Neutrophil (primary cell): ENCODE results near the gene RETSAT.
A peak's percentile ranks its signal among the peaks of the same experiment; 100 is the strongest.
"Not testable (repeated sequence)": the region's sequence is repeated elsewhere in the genome, so short reads cannot be mapped to it uniquely, and the experiment has no call there.

Experiments used
- H3K27ac ChIP-seq: fragments of 200-600 bp; sonication (generic); 2 replicates; pipeline ENCODE4 v1.5.1; 2016; ENCODE audit warnings: mild to moderate bottlenecking, moderate library complexity
- H3K27me3 ChIP-seq: fragments of 200-600 bp; sonication (generic); 2 replicates; pipeline ENCODE4 v1.6.0; 2016; ENCODE audit warnings: mild to moderate bottlenecking
- H3K36me3 ChIP-seq: fragments of 200-600 bp; sonication (generic); 2 replicates; pipeline ENCODE4 v1.5.1; 2017
- H3K4me1 ChIP-seq, 2 experiments: fragments of 200-600 bp in 1 of 2; sonication (generic) in 1 of 2; 1 replicate in 1 of 2; 2 replicates in 1 of 2; pipeline versions ENCODE4 v1.5.1 to v1.6.1; 2013 to 2016; ENCODE audit warnings: low read depth in 1 of 2, low read length in 1 of 2, mild to moderate bottlenecking in 1 of 2, moderate library complexity in 1 of 2; ENCODE audit not compliant: control insufficient read depth in 1 of 2, insufficient read depth in 1 of 2
- H3K4me3 ChIP-seq, 2 experiments: fragments of 200-600 bp in 1 of 2; sonication (generic) in 1 of 2; 1 replicate in 1 of 2; 2 replicates in 1 of 2; pipeline ENCODE4 v1.5.1; 2013 to 2016; ENCODE audit warnings: low read depth in 1 of 2, low read length in 1 of 2, mild to moderate bottlenecking in 1 of 2, moderate library complexity in 1 of 2
- H3K9me3 ChIP-seq: fragments of 200-600 bp; sonication (generic); 2 replicates; pipeline ENCODE4 v1.5.1; 2016
- TF ChIP-seq, protein P1 (sequence below): fragments of 200-600 bp; sonication (generic); IDR thresholded peaks from 2 replicates; pipeline ENCODE4 v1.5.1; 2016; ENCODE audit warnings: antibody characterized with exemption

Gene RETSAT

DNA sequence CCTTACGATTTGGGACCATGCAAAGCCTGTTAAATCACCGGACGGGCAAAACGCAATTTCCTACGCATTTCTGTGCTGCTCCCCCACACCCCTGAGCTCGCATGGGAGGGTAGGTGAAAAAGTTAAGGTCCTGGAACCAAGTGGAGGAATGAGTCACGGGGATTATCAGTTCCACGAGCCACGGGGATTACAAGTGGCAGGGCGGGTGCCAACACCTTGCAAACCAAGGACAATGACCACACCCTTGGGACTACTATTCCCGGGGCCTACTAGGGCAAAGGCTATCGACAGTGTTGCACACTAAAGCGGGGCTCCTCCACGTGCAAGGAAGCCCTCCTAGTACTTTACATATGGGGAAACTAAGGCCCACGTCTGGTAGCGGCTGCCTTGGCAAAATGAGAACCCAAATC is 447 bp downstream of the RETSAT start:
- Histone ChIP-seq H3K36me3 (peaks cover 26% of the 10 kb centered on the region), H3K27ac (peak overlapping the region; percentile 86), H3K9me3 (no peaks in the 10 kb centered on the region), H3K4me3 (peak overlapping the region; percentile 67 to 78), H3K4me1 (peaks cover 21 to 27% of the 10 kb centered on the region in 2 experiments), H3K27me3 (no peaks in the 10 kb centered on the region)
- TF ChIP-seq, protein P1, sequence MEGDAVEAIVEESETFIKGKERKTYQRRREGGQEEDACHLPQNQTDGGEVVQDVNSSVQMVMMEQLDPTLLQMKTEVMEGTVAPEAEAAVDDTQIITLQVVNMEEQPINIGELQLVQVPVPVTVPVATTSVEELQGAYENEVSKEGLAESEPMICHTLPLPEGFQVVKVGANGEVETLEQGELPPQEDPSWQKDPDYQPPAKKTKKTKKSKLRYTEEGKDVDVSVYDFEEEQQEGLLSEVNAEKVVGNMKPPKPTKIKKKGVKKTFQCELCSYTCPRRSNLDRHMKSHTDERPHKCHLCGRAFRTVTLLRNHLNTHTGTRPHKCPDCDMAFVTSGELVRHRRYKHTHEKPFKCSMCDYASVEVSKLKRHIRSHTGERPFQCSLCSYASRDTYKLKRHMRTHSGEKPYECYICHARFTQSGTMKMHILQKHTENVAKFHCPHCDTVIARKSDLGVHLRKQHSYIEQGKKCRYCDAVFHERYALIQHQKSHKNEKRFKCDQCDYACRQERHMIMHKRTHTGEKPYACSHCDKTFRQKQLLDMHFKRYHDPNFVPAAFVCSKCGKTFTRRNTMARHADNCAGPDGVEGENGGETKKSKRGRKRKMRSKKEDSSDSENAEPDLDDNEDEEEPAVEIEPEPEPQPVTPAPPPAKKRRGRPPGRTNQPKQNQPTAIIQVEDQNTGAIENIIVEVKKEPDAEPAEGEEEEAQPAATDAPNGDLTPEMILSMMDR: no peak

DNA sequence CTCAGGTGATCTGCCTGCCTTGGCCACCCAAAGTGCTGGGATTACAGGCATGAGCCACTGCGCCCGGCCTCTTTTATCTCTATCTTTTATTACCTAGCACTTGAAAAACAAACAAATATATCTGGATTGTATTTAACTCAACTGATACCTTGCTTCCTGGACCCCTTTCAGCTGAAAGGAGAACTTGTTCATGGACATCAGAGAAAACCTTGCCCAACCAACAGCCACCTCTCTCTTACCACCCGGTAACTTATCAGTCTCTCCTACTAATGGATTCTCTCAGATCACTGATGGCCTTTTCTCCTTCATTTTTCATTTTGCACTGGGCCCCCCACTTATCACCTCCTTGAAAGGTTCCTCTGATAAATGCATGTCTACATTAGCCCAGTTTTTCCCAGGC is 6.7 kb downstream of the RETSAT start:
- Histone ChIP-seq H3K4me3 (no peak overlapping the region), H3K9me3 (no peaks in the 10 kb centered on the region), H3K27me3 (no peaks in the 10 kb centered on the region), H3K36me3 (peaks cover 76% of the 10 kb centered on the region), H3K4me1 (no peaks in the 10 kb centered on the region), H3K27ac (no peak overlapping the region)
- TF ChIP-seq, protein P1: no peak

DNA sequence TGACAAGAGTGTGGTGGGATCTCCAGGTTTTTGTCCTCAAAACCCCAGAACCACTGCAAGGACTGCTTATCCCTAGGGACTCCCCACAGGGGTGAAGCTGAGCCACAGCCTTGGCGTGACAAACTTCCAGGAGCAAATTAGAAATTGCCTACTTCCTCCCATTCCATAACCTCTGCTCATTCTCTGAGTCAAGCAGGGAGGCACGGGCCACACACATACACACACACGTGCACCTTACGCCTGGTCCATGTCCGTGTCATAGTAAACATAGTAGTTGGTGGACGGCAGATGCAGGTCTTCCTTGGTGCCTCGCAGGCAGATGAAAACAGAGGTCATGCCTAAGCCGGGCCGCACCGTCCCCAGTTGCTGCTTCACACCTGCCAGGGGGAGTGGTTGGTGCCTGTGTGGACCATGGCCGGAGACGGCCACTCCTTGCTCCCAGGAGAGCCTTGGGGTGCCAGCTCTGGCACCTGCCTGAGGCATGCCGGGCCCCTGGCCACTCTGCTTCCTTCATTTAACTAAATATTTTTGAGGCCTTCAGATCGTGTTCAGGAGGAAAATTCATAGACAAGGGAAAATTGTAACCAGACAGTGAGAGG is 9.9 kb downstream of the RETSAT start:
- TF ChIP-seq, protein P1: no peak
- no peaks in the 10 kb centered on the region for H3K27me3 ChIP-seq
- no peaks in the 10 kb centered on the region for H3K4me1 ChIP-seq
- no peak overlapping the region for H3K27ac ChIP-seq
- no peak overlapping the region for H3K4me3 ChIP-seq
- no peaks in the 10 kb centered on the region for H3K9me3 ChIP-seq
- H3K36me3 ChIP-seq: peaks cover 54% of the 10 kb centered on the region

DNA sequence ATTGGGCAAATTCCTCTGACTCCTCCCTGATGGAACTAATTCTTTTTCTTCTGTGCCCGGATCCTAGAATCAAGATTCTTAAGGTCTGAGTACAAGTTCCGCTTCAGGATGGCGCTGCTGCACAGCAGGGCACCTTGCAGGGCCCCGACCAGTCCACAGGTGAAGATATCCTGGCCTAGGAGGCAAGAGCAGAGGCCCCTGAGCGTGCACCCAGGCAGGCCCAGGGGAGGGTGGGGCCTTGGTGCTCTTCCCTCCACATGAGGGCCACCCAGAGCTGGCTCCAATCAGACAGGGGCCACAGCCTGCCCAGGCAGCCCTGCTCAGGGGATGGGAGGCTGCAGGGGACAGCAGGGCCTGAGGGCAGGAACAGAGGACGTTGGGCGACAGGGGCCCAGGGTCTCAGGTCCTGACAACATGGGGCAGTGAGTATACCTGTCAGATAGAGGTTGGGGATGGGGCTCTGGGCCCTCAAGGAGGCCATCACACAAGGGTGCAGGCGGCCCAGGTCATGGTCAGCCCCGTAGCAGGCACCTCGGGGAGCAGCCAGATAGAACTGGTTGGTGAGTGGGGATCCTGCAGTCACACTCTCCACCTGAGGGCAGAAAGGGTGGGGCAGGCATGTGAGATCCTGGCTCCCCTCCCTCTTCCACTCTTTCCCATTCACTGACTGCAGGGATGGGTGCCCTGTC is 11.0 kb downstream of the RETSAT start:
- not testable (repeated sequence) for H3K27ac ChIP-seq, H3K4me1 ChIP-seq, H3K9me3 ChIP-seq, H3K4me3 ChIP-seq, H3K27me3 ChIP-seq
- peaks cover 50% of the 10 kb centered on the region for H3K36me3 ChIP-seq

DNA sequence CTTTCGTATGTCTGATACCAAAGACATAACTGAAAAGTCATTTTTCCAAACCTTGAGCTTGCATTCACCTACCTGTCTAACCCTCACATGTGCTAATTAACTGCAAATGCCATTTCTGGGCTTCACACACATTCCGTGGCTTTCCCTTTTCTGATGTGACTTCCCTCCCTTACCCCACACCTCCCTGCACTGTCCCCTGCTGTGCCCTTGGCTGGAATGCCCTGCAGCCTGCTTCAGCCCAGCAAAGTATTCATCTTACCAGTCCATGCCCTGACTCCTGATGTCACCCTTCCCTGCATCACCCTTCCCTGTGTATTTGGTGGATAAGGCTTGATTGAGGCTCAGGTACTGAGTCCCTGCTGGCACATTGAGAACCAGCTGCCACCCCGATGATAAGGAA is 12.2 kb downstream of the RETSAT start:
- TF ChIP-seq, protein P1: no peak
- H3K27ac ChIP-seq: no peak overlapping the region
- no peaks in the 10 kb centered on the region for H3K27me3 ChIP-seq
- H3K36me3 ChIP-seq: peaks cover 45% of the 10 kb centered on the region
- no peaks in the 10 kb centered on the region for H3K9me3 ChIP-seq
- H3K4me3 ChIP-seq: no peak overlapping the region
- H3K4me1 ChIP-seq: no peaks in the 10 kb centered on the region

DNA sequence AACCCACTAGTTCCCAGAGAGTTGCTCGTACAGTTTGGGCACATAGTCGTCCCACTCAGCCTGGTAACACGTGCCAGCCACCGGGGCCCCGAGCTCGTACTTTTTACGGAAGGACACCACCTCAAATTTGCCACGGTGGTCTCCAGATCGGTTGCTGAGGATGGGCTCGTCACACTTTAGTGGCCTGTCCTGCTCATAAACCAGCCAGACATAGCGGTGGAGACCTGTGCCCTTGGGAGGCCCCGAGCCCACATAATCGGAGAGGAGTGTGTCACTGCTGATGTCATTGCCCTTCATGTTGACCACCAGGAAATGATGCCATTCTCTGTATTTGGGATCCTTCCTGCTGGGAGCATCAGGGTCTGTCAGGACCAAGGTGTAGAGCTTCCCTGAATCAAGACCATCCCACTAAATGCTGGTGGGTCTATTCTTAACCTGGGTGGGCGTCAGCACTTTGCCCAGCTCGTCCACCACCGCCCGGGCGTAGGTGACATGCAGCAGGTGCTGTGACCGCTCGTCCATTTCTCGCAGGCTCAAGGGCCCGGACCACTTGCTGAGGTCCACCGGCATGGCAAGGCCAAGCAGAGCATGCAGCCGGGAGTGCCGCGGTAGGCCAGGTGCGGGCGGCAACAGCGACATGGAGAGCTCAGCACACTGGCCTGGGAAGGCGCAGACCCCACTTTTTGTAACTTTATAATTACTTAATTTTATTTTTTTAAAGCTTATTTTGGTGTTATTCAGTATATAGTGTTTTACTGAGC is 12.9 kb downstream of the RETSAT start:
- H3K4me3 ChIP-seq: no peak overlapping the region
- H3K9me3 ChIP-seq: no peaks in the 10 kb centered on the region
- H3K27ac ChIP-seq: no peak overlapping the region
- TF ChIP-seq, protein P1: no peak
- H3K36me3 ChIP-seq: peaks cover 38% of the 10 kb centered on the region
- no peaks in the 10 kb centered on the region for H3K27me3 ChIP-seq
- H3K4me1 ChIP-seq: no peaks in the 10 kb centered on the region
